ENCODE measurements around the gene HBS1L.

Gene HBS1L

GRCh38 chr6:134911547-134911946 lies 143.1 kb downstream of the HBS1L start:
- DNase-seq (ENCODE audit: low read depth in 2 of 2) = no peak

- DNase-seq (ENCODE audit: low read depth in 2 of 2) = no peak
Observed at GRCh38 chr6:134910593-134910935, 144.1 kb downstream of the HBS1L start.
